ENCODE results near the gene HPSE. TPM values are rescaled to one million over a fixed set of nuclear protein-coding genes. Genes with fewer than 3 reads are reported as not detected.

HPSE gene
- total and polyA plus RNA-seq, 2 of the 13 experiments (the other 11 are each of a cell fraction or from before 2014, with no cell fraction given): not detected

DNA sequence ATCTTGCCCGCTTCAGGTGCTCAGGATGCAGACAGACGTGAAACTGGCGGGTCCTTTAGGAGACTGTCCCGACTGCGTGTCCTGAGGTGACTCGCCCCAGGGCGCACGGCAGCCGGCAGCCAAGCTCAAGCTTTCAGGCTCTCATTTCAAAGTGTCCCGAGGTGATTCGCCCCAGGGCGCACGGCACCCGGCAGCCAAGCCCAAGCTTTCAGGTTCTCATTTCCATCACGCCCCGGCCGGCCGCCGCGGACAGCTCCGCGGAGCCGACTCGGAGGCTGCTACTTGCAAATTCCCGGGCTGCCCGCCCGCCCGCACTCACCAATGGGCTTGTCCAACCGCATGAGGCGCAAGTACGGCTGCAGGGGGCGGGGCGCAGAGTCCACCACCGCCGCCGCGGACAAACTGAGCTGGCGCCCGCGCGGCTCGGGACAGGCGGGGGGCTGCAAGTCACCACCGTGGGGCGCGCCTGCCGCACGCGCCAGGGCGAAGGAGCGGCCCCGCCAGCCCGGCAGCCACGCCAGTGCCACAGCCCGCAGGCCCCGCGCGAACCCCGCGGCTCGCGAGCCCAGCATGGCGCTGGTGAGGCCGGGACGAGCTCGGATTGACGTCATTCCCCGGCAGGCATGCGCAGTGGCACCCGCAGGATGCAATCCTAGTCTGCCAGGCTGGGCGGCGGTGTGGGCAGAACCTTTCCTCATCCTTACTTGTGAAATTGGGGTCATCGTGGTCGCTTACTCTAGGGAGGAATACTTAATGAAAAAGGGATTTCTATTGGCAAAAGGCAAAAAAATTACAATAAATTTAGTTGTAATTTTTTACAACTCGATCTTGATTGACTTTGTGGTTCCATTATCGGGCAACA lies 50.2 kb downstream of the HPSE start, which contains the start of gene COQ2 (continued):
- TF ChIP-seq, protein P1, sequence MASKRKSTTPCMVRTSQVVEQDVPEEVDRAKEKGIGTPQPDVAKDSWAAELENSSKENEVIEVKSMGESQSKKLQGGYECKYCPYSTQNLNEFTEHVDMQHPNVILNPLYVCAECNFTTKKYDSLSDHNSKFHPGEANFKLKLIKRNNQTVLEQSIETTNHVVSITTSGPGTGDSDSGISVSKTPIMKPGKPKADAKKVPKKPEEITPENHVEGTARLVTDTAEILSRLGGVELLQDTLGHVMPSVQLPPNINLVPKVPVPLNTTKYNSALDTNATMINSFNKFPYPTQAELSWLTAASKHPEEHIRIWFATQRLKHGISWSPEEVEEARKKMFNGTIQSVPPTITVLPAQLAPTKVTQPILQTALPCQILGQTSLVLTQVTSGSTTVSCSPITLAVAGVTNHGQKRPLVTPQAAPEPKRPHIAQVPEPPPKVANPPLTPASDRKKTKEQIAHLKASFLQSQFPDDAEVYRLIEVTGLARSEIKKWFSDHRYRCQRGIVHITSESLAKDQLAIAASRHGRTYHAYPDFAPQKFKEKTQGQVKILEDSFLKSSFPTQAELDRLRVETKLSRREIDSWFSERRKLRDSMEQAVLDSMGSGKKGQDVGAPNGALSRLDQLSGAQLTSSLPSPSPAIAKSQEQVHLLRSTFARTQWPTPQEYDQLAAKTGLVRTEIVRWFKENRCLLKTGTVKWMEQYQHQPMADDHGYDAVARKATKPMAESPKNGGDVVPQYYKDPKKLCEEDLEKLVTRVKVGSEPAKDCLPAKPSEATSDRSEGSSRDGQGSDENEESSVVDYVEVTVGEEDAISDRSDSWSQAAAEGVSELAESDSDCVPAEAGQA (IDR thresholded peaks at IDR 0.05; ENCODE audit: low read depth): peak; percentile 69
- TF ChIP-seq, protein P1 (CRISPR knock-in tag; IDR thresholded peaks at IDR 0.05; ENCODE audit: borderline replicate concordance): peak; percentile 89; the same call in 1 of the 2 replicates
- peak; percentile 91 for TF ChIP-seq POLR2AphosphoS5 (IDR thresholded peaks at IDR 0.05; ENCODE audit: low read depth, low read length)
- TF ChIP-seq ZNF567 (CRISPR knock-in tag; IDR thresholded peaks at IDR 0.05; ENCODE audit: borderline replicate concordance): peak; percentile 89; the same call in 1 of the 2 replicates
- TF ChIP-seq ZNF329 (CRISPR knock-in tag; IDR thresholded peaks at IDR 0.05; ENCODE audit: low read depth): peak; percentile 84; the same call in 1 of the 2 replicates

All from HepG2 (cell line).